CD4-positive, alpha-beta T cell treated with Interferon gamma for 1 hour (primary cell): ENCODE results near the gene KCNQ1.

Source experiments
- DNase-seq: peaks from one replicate; pipeline ENCODE4 v3.0.0-alpha.2; 2020

KCNQ1 gene

DNA sequence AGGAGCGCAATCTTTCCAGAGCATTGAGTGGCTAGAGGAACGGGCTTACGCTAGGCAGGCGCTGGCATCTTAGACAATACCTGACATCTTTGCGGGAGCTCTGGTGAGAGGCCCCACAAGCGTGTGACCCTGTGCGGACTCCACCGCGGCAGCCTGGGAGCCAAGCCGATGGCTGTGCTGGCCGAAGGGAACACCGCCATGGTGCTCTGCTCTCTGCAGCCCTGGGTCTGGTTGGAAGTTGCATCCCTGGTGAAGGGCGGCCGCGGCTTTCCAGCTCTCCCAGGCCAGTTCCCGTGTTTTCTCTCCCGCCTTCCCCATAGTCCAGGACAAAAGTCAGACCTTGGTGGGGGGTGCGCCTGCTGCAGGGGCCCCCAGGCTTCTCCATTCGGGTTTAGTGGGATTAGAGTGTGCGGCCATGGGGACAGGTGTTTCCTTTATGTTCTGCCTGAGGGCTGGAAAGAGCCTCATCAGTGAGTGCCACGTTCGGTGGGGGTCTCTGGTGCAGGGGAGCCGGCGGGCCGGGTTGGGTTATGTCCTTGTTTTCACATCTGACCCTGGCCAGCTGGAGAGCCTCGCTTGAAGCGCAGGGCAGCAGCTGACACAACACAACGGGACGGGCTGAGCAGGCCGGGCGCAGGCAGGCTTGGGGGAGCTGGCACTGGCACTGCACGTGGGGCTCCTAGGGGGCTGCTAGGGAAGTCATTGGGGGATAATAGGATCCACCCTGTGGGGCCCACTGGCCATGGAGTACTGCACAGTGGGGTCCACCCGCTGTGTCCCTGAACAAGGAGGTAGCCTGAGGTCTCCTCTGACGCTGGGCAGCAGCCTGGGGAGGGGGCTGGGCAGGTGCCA, 94.8 kb downstream of the KCNQ1 start:
- no peak for DNase-seq

DNA sequence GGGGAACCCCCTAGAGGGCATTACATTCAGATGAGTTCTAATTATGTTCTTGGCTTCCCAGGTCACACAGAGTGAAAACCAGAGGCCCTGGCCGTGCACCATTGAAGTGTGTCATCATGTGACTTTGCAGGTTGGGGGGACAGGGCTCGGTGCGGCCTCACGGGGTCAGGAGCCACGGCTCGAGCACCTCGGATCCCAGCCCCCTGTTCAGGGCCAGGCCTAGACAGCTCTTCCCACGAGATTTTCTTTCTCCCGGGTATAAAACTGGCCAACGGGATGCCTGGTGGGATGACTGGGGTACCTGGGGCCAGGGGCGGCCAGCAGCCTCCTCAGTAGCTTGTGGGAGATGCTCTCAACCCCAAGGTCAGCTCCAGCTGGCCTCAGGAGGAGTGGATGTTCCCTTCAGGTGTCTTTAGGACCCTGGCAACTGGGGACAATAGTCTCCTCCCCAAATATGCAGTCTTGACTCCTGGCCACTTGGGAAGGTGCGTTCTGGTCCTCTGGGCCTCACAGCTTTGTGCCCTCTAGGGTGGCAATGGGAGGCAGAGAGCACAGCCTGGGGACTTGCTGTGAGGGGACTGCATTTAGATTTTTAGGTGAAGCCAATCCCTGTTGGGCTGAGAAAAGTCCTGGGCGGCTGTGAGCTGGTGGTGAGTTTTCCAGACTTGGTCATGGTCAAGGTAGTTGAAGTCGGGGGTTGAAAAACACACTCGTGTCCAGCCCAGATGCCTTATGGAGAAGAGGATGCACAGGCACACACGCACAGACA, 95.6 kb downstream of the KCNQ1 start:
- DNase-seq, result no peak

DNA sequence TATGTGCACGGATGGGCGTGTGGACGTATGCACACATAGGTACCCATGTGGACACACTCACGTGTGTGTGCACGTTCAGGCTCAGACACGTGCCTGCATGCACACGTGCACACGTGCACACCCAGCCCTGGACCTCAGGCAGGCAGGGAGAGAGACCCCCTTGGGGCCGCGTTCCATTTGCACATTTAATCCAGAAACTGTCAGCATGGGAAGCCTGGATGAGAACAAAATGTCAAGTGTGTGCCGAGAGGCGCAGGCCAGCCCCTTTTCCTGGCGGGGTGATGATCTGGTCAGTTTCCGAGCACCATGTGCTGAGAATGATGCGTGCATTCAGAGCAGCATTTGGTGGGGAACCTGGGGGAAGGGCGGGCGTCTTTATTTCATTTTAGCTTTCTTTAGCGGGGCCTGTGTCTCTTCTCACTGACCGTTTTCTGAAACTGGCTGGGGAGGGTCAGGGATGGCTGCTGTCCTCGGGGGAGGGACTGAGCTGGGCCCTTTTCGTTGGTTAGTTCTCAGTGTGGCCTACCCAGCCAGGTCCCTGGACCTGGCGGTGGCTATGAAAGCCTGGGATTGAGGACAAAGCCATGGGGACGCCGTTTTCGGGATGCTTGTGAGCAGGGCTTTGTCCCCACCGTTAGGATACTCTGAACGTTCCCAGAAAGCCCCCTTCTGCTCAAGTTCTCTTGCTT, 96.3 kb downstream of the KCNQ1 start:
- no peak for DNase-seq

DNA sequence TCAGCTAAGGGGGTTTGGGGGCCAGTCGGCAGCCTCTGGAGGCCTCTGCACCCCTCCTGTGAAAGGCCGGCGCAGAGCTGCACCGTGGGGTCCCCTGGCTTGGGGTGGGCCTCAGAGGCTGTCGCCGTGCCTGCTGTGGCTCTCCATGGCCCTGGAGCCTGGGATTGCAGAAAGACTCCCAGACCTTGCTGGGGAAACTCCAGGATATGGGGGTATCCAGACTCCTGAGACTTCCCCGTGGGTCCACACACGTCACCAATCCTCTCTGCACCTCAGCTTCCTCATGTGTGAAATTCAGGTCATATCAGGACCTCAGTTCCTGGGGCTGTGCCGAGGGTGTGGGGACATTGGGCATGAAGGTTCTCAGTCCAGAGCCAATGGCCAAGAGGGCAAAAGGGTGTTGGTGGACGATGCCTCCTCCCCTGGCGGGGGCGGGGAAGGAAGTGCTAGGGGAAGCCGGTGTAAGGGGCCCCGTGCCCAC, 97.1 kb downstream of the KCNQ1 start:
- DNase-seq, result no peak

DNA sequence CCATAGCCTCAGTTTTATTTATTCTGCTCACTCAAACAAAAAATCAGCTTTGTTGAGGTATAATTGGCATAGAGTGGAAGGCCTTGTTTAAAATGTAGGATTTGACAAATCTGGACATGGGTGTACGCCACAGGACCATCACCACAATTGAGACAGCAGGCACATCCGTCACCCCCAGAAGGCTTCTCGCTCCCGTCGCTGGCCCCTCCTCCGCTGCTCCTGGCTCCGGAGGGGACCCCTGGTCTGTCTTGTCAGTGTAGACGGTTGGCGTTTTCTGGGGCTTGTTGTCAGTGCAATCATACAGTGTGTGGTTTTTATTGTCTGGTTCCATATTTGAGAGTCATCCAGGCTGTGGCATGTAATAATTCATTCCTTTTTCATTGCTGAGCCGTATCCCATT, 97.6 kb downstream of the KCNQ1 start:
- DNase-seq, result no peak

DNA sequence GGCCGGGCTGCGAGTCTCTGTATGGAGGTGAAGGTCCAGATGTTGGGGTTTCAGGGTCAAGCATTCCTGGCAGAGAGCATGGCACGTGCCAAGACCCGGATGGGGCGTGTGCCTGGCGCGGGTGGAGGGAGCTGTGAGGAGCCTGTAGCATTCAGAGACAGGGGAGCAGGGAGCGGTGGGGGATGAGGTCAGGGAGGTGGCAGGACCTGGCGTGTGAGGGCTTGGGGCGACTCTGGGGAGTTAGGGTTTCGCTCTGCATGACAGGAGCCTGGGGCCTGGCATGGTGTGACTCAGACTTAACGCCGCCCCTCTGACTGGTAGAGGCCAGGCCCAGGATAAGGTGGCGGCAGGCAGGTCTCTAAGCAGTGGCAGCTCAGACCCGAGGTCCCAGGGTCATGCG, 103.0 kb downstream of the KCNQ1 start:
- no peak for DNase-seq

DNA sequence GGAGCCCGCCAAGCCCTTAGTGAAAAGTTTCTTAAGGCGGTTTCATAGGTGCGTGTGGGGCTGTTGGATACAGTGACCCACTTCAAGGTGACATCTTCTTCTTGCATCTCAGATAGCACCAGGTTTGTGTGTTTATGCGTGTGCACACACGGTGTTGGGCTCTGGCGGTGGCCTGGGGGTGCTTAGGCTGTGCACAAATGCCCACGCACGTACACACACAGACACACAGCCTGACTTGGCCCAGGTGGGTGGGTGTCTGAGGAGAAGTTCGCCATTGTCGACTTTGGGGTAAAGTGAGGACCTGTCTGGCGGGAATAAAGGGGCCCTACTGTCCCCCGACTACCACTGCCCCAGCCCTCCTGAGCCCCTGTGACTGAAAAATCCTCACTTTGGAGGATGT, 103.8 kb downstream of the KCNQ1 start:
- no peak for DNase-seq

DNA sequence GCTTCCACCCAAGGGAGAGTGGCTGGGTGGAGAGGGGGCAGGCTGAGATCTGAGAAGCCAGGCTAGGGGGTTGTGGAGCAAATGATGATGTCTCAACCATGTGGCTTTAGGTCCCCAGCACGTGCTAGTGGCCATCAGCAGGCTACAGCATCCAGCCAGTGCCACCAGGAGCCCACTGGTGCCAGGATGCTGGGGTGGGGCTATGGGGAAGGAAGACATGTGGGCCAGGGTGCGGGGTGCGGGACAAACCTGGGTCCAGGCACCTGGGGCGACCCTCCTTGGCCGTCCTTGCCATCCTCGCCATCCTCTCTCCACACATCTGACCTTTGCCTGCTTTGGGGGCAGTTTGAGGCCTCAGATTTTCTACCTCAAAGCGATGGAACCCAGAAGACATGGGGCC, 104.3 kb downstream of the KCNQ1 start:
- no peak for DNase-seq

DNA sequence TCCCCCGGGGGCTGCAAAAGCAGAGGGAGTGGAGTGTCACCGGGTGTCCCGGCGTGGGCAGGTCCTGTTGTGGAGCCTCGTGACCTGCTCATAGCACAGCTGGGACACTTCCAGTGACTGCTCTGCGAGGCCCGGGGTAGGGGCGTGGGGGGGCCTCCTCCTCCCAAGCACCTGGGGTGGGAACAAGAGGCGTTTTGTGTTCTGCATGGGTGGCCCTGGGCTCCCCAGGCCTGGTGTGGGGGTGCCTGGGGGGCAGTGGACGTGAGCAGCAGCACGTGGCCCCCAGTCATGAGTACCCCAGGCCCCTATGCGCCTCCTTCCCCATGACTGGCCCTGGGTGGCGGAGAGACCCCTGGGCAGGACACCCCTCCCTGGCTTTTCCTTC, 104.7 kb downstream of the KCNQ1 start:
- no peak for DNase-seq

DNA sequence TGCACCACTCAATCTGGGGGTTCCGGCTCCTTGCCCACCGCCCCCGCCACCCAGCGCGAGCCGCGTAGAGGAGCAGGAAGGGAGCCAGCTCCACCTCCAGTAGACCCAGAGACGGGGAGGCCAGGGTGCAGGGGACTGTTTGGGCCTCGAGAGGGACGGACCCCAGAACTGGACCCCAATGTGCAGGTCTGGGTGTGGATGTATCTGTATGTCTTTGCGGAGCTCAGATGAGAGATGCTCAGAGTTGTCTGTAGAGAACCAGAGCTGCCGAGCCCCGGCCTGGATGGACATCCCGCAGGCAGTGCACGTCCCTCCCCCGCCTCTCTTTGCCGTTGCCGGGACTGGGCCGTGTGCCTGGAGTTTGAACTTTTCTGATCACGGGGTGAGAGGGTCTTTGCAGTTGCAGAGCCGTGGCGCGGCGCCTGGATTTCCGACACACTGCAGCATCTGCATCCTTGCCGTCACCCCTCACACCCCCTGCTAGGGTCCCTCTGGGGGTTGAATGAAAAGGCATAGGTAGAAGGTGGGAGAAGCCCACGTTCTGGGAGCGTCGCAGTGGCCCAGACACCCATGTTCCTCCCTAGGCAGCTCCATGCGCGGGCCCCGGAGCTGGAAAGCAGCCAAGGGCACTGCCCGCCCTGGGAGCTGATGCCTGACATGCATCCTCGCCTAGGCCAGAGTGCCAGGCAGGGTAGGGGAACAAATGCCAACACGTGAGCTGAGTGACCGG, 105.2 kb downstream of the KCNQ1 start:
- no peak for DNase-seq

DNA sequence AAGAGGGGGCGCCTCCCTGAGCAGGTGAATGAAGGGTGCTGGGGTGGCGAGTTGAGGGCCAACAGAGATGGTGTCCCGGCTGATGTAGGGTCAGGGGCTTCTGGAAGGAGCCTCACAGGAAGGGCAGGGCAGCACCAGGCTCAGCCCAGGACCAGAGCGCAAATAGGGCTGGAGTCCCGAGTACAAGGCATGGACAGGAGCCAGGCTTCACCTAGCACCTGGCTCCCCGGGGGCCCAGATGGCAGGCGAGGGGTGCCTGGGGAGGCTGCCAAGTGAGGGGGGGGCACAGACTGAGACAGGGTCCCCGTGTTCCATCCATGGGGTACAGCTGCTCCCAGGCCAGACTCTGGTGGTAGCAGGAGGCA, 105.8 kb downstream of the KCNQ1 start:
- no peak for DNase-seq

DNA sequence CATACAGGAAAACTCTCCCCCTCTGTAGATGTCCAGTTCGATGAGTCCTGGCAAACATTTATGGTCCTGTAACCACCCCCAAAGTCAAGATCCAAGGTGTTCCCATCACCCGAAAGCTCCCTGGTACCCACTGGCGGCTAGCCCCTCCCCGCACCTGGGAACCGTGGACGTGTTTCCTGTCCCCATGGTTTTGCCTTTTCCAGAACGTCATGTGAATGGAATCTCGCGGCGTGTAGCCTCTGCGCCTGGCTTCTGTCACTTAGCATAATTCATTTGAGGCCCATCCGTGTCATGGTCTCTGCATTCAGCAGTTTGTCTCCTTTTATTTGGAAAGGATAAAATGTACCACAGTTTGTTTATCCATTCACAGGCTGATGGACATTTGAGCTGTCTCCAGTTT, 106.3 kb downstream of the KCNQ1 start:
- DNase-seq, result no peak

DNA sequence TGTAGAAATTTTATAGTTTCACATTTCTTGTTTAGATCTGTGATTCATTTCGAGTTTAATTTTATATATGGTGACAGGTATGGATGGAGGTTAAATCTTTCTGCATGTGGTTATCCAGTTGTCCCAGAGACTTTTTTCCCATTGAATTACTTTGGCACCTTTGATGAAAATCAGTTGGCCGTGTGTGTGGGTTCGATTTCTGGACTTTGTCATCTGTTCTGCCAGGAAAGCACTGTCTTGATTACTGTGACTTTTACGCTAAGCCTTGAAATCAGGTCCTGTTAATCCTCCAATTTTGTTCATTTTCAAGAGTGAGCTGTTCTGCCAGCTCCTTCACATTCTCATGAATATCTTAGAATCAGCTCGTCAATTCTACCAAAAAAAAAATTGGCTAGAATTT, 107.4 kb downstream of the KCNQ1 start:
- no peak for DNase-seq

DNA sequence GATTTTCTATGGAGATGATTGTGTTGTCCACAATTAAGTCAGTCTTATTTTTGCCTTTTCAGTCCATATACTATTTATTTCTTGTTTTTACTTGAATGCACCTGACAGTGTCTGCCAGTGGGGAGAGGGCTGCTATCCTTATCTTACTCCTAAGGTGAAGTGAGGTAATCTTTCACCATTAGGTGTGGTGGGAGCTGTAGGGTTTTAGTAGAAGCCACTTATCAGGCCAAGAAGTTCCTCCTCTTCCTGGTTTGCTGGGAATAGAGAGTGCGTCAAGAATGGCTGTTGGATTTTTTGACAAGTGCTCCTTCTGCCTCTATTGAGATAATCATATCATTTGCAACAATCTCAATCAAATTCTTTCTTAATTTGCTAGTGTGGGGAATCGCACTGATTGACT, 108.4 kb downstream of the KCNQ1 start:
- DNase-seq, result no peak

DNA sequence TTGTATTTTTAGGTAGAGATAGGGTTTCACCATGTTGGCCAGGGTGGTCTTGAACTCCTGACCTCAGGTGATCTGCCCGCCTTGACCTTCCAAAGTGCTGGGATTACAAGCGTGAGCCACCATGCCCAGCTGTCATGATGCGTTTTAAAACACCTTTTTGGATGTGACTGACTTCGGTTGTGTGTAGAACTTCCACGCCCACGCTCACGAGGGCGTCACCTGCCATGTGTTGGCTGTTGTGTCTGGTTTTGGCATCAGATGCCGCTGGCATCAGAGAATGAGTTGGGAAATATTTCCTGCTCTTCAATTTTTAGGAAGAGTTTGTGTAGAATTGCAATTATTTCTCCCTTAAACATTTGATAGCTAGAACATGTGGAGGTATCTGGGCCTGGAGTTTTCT, 109.1 kb downstream of the KCNQ1 start:
- DNase-seq, result no peak

DNA sequence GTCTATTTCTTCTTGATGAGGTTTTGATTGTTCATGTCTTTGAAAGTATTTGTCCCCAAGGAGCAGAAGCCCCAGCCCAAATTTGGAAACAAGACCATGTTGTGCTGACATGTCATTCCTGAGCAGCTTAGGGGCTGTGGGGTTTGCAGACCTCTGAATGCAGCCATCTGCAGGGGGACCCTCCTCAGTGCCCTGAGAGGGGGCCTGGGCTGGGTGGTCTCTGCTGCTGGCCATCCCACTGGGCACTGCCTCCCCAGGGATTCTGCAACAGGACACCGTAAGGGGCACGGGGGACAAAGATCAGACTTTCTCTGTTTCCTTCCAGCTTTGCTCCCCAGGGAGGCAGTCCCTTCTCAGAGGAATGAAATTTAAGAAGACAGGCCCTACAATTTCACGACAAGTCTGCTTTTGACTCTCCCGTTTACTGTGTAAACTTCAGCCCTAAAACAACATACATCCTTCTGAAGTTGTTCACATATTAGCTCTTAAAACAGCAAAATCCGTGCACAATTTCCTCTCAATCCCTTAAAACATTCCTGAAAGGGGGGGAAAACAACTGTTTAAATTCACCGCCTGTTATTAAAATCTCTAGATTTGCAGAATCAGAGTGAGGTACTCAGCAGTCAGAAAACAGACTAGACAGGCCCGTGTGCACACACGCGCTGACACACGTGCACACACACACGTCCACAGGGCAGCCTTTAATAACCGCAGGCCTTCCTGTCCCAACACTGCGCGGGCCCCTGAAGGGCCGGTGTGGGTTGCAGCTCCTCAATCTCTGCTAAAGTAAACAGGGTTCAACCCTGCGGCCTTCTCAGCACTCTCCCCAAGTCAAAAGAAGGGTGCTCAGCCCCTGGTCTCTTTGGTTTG, 109.8 kb downstream of the KCNQ1 start:
- no peak for DNase-seq

DNA sequence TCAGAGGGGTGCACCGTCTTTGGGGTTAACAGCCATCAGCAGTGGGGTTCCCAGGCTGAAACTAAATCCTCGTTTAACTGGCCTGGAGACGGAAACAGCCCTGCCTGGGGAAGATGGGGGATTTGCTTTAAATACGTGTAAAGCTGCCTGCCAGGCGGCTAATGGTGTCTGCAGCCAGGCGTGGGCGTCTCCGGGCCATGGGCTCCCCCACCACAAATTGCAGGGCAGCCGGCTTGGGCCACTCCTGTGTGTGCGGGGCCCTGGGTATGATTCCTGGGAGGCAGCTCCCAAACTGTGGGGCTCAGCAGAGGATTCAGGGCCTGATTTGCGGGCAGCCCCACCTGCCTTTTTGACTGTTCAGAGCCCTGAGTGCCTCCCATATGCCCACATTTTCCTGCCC, 110.5 kb downstream of the KCNQ1 start:
- DNase-seq, result no peak

DNA sequence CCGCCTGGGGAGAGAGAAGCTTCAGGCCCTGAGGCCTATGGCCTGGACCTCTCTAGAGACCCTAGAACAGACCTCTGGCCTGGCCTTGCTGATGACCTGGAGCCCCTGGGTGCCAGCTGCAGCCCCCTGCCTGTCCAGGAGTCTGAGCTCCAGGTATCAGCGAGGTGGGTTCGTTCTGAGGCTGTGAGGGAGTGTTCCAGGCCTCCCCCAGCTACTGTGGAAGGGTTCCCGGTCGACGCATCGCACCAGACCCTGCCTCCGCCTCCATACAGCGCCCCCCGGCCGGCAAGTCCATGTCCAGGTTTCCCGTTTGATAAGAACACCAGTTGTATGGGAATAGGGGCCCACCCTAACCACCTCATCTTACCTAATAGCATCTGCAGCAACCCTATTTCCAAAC, 111.1 kb downstream of the KCNQ1 start:
- DNase-seq, result no peak

DNA sequence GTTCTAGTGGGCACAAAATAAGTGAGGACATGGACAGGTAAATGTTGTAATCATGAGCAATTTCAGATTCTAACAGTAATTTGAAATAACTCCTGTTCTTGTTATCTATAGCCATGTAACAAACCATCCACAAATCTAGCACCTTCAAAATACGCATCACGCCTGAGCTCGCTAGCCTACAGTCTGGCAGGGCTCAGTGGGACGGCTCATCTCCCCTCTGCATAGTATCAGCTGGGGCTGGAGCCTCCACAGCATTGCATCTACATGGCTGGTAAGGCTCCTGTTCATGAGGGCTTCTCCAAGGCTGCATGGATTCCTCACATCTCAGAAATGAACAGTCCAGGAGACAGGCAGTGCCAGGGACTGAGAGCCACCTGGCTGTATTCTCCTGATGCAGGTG, 112.6 kb downstream of the KCNQ1 start:
- DNase-seq, result no peak

DNA sequence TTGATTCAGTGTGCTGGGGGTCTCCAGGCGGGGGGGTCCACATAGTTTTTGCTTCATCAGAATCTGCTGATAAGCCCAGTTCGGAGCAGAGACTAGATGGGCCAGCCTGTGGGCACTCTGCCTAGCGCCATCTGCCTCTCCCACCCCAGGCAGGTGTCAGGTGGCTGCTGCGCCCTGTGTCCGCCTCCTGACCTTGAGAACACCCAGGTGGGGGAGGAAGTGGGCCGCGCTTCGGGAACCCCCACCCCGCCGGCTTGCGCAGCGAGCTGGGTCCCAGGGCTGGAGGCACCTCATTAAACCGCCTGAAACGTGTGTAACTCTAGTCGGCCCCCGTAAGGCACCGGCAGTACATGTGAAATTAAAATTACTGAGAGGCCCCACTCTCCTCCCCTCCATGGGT, 113.6 kb downstream of the KCNQ1 start:
- DNase-seq, result no peak

DNA sequence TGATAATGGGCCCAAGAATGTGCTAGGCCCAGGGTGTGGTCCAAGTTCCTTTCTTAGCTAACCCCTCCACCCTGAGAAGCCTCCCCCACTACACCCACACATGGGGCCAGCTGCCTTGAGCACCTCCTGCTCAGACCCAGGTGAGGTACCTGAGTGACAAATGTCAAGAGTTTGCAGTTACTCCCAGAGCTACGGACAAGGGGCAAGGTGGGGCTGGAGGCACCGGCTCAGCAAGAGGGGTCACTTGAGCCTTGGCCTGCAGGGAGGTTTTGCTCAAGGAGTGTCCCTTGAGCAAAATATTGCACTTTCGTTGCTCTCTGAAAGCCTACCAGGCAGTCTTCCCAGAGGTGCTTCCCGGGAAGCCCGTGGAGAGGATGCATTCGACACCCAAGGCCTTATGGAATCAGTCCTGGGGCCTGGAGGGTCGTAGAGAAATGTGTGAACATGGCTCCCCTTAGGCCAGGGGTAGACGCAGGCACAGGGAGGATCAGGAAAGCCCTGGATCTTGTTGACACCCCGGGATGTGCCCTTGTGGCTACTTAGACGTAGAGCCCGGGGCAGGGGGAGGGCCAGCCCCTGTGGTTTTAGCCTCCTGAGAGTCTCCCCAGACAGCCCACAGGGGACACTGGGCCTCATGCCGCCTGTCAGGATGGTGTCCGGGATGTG, 114.2 kb downstream of the KCNQ1 start:
- DNase-seq, result no peak
